K562 (cell line): ENCODE data around the gene SNAI1.

Source experiments
- MYNN ChIP-seq, 2 experiments: sonication (generic); formaldehyde crosslinking in 1 of 2; IDR thresholded peaks; 2 replicates each; pipeline versions ENCODE4 v1.5.0 to v1.6.1; 2016 to 2020; ENCODE audit warnings: antibody characterized with exemption in 1 of 2, missing genetic modification reagents in 1 of 2
- NR2F6 ChIP-seq: fragments of 450-650 bp; formaldehyde crosslinking; IDR thresholded peaks from 2 replicates; pipeline ENCODE4 v1.4.0; 2020; ENCODE audit warnings: mild to moderate bottlenecking
- NR3C1 ChIP-seq: sonication (generic); formaldehyde crosslinking; IDR thresholded peaks from 2 replicates; pipeline ENCODE4 v1.8.1; 2022; ENCODE audit warnings: missing genetic modification reagents
- SREBF1 ChIP-seq: fragments of 150-350 bp; IDR thresholded peaks from 2 replicates; pipeline ENCODE4 v1.6.1; 2014; ENCODE audit warnings: antibody characterized with exemption, low read depth, low read length, borderline replicate concordance
- ZNF175 ChIP-seq: fragments of 200-800 bp; sonication (Bioruptor generic); IDR thresholded peaks from 2 replicates; pipeline ENCODE4 v1.6.1; 2016; ENCODE audit warnings: low read depth, mild to moderate bottlenecking, missing genetic modification characterization, missing compliant biosample characterization
- ZNF583 ChIP-seq: fragments of 250-450 bp; sonication (Bioruptor Pico); IDR thresholded peaks from 2 replicates; pipeline ENCODE4 v1.4.0; 2020
- TF ChIP-seq, protein P1 (sequence below), 3 experiments: IDR thresholded peaks in 2 of 3; conservative IDR thresholded peaks in 1 of 3; 2 replicates each; pipeline ENCODE4 v1.5.1; 2011 to 2012; ENCODE audit warnings: low read length in 3 of 3, mild to moderate bottlenecking in 3 of 3, control low read depth in 2 of 3, improper control_type of control experiment in 1 of 3, inconsistent platforms in 1 of 3, low read depth in 1 of 3, mixed read lengths in 1 of 3, moderate library complexity in 1 of 3; ENCODE audit not compliant: insufficient read depth in 2 of 3
- TF ChIP-seq, protein P2 (sequence below): sonication (generic); formaldehyde crosslinking; IDR thresholded peaks from 2 replicates; pipeline ENCODE4 v1.8.1; 2023; ENCODE audit warnings: mild to moderate bottlenecking, missing genetic modification reagents, moderate library complexity

DNA sequence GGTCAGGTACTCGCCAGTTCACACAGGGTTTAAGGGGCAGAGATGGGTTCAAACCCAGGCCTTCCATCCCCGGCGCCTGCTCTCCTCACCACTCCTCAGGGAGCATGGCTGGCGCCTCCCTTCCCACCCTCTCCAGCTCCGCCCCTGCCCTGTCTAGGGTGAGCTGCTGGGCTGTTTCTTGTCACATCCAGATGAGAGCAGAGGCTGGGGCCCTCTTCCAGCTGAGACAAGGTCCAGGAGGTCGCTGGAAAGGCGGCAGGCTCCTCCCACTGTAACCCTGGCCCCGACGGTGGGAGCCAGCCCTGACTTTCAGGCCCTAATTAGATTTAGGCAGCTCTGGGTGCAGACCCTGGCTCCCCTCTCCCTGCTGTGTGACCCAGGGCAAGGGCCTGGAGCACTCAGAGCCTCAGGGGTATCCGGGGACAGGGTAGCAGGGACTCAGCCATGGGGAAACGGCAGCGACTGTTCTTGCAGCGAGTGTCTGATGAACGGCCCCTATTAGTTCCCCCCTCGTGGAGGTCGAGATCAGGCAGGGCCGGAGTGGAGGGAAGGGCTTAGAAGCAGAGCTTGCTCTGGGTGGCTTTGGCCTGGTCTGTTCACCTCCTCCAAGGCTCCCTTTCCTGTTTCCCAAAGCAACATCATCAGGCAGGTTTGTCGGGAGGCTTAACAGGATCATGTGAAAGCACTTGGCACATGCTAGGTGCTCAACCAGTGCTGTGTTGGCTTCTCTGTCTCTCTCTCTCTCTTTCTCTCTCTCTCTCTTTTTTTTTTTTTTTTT is 33.4 kb downstream of the SNAI1 start:
- TF ChIP-seq ZNF583 (CRISPR knock-in tag) (no peak), NR2F6 (no peak), ZNF175 (CRISPR knock-in tag) (no peak), SREBF1 (no peak), MYNN (IDR thresholded peaks at IDR 0.05) (no peak), MYNN (CRISPR knock-in tag; IDR thresholded peaks at IDR 0.05) (no peak), NR3C1 (CRISPR knock-in tag) (no peak)
- TF ChIP-seq, protein P1, sequence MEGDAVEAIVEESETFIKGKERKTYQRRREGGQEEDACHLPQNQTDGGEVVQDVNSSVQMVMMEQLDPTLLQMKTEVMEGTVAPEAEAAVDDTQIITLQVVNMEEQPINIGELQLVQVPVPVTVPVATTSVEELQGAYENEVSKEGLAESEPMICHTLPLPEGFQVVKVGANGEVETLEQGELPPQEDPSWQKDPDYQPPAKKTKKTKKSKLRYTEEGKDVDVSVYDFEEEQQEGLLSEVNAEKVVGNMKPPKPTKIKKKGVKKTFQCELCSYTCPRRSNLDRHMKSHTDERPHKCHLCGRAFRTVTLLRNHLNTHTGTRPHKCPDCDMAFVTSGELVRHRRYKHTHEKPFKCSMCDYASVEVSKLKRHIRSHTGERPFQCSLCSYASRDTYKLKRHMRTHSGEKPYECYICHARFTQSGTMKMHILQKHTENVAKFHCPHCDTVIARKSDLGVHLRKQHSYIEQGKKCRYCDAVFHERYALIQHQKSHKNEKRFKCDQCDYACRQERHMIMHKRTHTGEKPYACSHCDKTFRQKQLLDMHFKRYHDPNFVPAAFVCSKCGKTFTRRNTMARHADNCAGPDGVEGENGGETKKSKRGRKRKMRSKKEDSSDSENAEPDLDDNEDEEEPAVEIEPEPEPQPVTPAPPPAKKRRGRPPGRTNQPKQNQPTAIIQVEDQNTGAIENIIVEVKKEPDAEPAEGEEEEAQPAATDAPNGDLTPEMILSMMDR (IDR thresholded peaks at IDR 0.05 in 2 of 3, conservative IDR thresholded peaks at IDR 0.05 in 1 of 3; ENCODE audit: insufficient read depth in 2 of 3, low read depth in 1 of 3, low read length in 3 of 3) = no peak
- TF ChIP-seq, protein P2, sequence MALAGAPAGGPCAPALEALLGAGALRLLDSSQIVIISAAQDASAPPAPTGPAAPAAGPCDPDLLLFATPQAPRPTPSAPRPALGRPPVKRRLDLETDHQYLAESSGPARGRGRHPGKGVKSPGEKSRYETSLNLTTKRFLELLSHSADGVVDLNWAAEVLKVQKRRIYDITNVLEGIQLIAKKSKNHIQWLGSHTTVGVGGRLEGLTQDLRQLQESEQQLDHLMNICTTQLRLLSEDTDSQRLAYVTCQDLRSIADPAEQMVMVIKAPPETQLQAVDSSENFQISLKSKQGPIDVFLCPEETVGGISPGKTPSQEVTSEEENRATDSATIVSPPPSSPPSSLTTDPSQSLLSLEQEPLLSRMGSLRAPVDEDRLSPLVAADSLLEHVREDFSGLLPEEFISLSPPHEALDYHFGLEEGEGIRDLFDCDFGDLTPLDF = no peak
